ENCODE results near the gene ZBTB18.

ZBTB18 gene

GRCh38 chr1:244097523-244098405 is 46.7 kb downstream of the ZBTB18 start:
- Histone ChIP-seq H2AFZ (ENCODE audit: low read length) (no peak overlapping the region), H3K9me2 (ENCODE audit: low read depth, low read length) (no peaks in the 10 kb centered on the region), H3F3A (ENCODE audit: insufficient read depth, low read length) (no peaks in the 10 kb centered on the region), H3K4me1 (ENCODE audit: insufficient read depth, low read length, severe bottlenecking) (no peaks in the 10 kb centered on the region), H3K36me3 (ENCODE audit: insufficient read depth, low read length) (no peaks in the 10 kb centered on the region), H3K79me2 (ENCODE audit: insufficient read depth, low read length) (no peaks in the 10 kb centered on the region), H3K4me3 (ENCODE audit: low read depth, low read length, poor library complexity, severe bottlenecking) (no peak overlapping the region), H3K9ac (ENCODE audit: low read length) (no peak overlapping the region), H3K27ac (ENCODE audit: low read depth, low read length, poor library complexity, severe bottlenecking) (no peak overlapping the region), H3K9me3 (ENCODE audit: low read length) (no peaks in the 10 kb centered on the region), H3K4me2 (ENCODE audit: low read length) (no peak overlapping the region), H3K27me3 (ENCODE audit: insufficient read depth, low read length) (0 out of 2 replicates have a peak, but pooled peaks cover 5% of the 10 kb centered on the region), H4K20me1 (ENCODE audit: insufficient read depth, low read length) (no peaks in the 10 kb centered on the region)
- TF ChIP-seq CTCF (IDR thresholded peaks at IDR 0.05; ENCODE audit: low read length) = no peak
- TF ChIP-seq EZH2 (IDR thresholded peaks at IDR 0.05; ENCODE audit: borderline replicate concordance, low read length) = no peak

- H3K27ac ChIP-seq (ENCODE audit: low read depth, low read length, poor library complexity, severe bottlenecking) = no peak overlapping the region
- no peak overlapping the region for H3K9ac ChIP-seq (ENCODE audit: low read length)
- H4K20me1 ChIP-seq (ENCODE audit: insufficient read depth, low read length) = no peaks in the 10 kb centered on the region
- no peak overlapping the region for H3K4me3 ChIP-seq (ENCODE audit: low read depth, low read length, poor library complexity, severe bottlenecking)
- H3K36me3 ChIP-seq (ENCODE audit: insufficient read depth, low read length) = no peaks in the 10 kb centered on the region
- H3K9me2 ChIP-seq (ENCODE audit: low read depth, low read length) = no peaks in the 10 kb centered on the region
- H3K79me2 ChIP-seq (ENCODE audit: insufficient read depth, low read length) = no peaks in the 10 kb centered on the region
- TF ChIP-seq EZH2 (IDR thresholded peaks at IDR 0.05; ENCODE audit: borderline replicate concordance, low read length) = no peak
- TF ChIP-seq CTCF (IDR thresholded peaks at IDR 0.05; ENCODE audit: low read length) = no peak
- no peaks in the 10 kb centered on the region for H3K4me1 ChIP-seq (ENCODE audit: insufficient read depth, low read length, severe bottlenecking)
- no peak overlapping the region for H2AFZ ChIP-seq (ENCODE audit: low read length)
- H3F3A ChIP-seq (ENCODE audit: insufficient read depth, low read length) = no peaks in the 10 kb centered on the region
- H3K27me3 ChIP-seq (ENCODE audit: insufficient read depth, low read length) = 0 out of 2 replicates have a peak, but pooled peaks cover 5% of the 10 kb centered on the region
- no peaks in the 10 kb centered on the region for H3K9me3 ChIP-seq (ENCODE audit: low read length)
- no peak overlapping the region for H3K4me2 ChIP-seq (ENCODE audit: low read length)
These were observed 48.3 kb downstream of the ZBTB18 start for GRCh38 chr1:244099258-244099930.

GRCh38 chr1:244100276-244100675 is 49.2 kb downstream of the ZBTB18 start:
- Histone ChIP-seq H3K4me1 (ENCODE audit: insufficient read depth, low read length, severe bottlenecking) (no peaks in the 10 kb centered on the region), H3K4me2 (ENCODE audit: low read length) (no peak overlapping the region), H3K4me3 (ENCODE audit: low read depth, low read length, poor library complexity, severe bottlenecking) (no peak overlapping the region), H3K27me3 (ENCODE audit: insufficient read depth, low read length) (0 out of 2 replicates have a peak, but pooled peaks cover 5% of the 10 kb centered on the region), H3K9me2 (ENCODE audit: low read depth, low read length) (no peaks in the 10 kb centered on the region), H3F3A (ENCODE audit: insufficient read depth, low read length) (no peaks in the 10 kb centered on the region), H3K9ac (ENCODE audit: low read length) (no peak overlapping the region), H3K79me2 (ENCODE audit: insufficient read depth, low read length) (no peaks in the 10 kb centered on the region), H4K20me1 (ENCODE audit: insufficient read depth, low read length) (no peaks in the 10 kb centered on the region), H3K36me3 (ENCODE audit: insufficient read depth, low read length) (no peaks in the 10 kb centered on the region), H2AFZ (ENCODE audit: low read length) (no peak overlapping the region), H3K9me3 (ENCODE audit: low read length) (no peaks in the 10 kb centered on the region), H3K27ac (ENCODE audit: low read depth, low read length, poor library complexity, severe bottlenecking) (no peak overlapping the region)
- TF ChIP-seq CTCF (IDR thresholded peaks at IDR 0.05; ENCODE audit: low read length) (no peak), EZH2 (IDR thresholded peaks at IDR 0.05; ENCODE audit: borderline replicate concordance, low read length) (no peak)

Data from OCI-LY1 (cell line).